Islet precursor cell (in vitro differentiated cells): ENCODE measurements around the gene CKM.

Source experiments
- DNase-seq: peaks from one replicate; pipeline ENCODE4 v3.0.0-alpha.2; 2018

The CKM gene

DNA sequence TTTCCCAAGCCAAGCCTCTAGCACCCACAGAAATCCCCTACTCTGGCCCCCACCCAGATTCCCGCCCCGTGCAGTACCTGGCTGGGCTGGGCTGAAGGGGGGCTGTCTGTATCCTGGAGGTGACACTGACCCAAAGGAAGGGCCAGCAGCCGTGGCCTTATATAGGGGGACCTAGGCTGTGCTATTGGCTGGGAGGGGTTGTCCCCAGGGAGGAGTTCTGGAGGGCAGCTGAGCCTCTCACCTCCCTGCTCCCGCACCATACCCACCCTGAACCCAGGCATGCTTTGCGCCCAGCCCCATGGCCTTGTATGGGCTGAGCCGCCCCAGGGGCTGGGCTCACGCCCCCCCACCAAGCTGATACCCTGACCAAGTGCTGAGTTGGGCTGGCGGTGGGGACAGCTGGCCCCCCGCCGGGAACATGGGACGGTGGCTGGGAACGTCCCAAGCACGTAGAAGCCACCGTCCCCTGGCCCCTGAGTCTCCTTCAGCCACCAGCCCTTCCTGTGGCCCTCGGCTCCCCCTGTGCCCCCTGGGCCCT is at the start of gene CKM:
CKM (minus strand) TSS at position 132 of the 538 bp plus-strand sequence. CDS start 3,162 bp downstream, outside the sequence.
- DNase-seq: no peak

DNA sequence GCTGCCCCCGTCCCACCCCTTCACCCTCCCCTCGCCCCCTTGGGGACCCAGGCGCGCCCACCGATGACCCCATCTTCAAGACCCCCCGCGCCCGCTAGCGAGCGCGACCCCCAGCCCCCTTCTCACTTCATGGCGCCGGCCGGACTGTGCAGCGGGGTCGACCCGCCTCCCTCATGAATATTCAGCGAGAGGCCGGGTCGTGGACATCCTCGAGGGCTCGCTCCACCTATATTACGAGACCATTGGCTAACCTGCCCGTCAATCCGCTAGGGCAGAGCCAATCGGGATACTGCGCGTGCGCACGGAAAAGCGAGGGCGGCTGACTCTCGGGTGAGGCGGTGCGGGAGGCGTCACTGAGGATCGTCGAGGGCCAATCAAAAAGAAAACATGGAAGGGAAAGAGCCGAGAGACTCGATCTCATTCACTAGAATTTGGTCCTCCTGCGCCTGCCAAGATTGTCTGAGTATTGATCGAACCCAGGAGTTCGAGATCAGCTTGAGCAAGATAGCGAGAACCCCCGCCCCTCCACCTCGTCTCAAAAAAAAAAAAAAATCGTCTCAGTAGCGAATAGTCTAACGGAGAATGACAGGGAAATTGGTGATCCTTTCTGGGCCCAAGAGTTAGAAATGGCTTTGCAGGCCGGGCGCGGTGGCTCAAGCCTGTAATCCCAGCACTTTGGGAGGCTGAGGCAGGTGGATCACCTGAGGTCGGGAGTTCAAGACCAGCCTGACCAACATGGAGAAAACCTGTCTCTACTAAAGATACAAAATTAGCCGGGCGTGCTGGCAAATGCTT is 47.9 kb upstream of the CKM start, which contains the start of gene ERCC2:
ERCC2 (minus strand) TSS at position 164 of the 795 bp plus-strand sequence; CDS start at position 131, 33 bp downstream.
- peak; percentile 99 for DNase-seq

DNA sequence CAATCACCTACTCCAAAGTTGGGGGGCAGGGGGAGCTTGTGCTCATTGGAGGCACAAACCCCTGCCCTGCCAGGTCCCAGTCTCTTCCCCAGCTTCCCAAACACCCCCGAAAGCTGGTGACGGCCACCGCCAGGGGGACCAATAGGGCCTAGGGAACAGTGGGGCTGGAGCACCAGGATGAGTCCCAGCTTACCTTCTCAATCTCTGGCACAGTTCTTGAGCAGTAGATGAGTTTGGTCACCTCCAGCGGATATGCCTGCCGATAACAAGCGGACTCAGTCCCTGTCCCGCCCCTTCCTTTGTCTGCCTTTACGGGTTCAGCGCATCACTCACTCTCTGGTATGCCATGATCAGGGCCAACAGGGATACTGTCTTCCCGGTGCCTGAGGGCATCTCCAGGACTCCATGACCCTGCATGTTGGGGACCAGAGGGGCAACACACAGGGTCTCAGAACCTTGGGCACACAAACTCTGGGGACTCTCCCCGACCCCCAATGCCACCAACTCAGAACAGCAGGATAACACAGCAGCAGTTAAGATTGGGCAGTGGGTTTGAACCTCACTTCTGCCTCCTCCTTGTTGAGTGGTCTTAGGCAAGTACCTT is 46.2 kb upstream of the CKM start:
- DNase-seq: peak; percentile 69

DNA sequence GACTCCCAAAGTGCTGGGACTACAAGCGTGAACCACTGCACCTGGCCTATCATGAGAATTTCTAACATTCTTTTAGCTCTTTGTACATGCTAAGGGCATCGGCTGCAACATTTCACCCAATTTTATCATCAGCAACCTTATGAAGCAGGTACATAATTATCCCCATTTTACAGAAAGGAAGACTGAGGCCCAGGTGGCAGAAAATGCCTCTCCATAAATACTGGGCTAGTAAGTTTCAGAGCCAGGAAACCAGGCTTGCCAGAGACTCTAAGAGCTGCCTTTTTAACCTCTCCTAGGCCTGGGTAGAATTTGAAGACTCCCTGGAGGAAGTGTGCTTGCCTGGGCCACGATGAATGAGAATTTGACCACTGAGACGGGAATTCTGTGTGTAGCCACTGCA is 45.5 kb upstream of the CKM start:
- no peak for DNase-seq

DNA sequence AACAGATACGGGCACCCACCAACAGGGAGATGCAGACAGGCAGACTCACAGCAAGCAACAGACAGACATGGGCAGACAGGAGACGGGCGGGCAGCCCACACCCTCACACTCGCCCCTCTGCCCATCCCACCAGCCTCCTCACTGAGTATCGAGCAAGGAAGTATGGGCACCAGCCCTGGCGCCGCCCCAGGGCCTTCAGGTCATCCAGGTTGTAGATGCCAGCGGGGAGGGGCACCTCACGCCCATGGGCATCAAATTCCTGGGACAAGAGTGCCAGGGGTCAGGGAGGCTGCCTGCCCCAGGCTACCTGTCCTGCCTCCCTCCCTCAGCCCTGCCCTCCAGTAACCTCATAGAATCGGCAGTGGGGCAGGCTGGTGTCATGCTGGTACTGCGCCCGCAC is 42.0 kb upstream of the CKM start:
- no peak for DNase-seq

DNA sequence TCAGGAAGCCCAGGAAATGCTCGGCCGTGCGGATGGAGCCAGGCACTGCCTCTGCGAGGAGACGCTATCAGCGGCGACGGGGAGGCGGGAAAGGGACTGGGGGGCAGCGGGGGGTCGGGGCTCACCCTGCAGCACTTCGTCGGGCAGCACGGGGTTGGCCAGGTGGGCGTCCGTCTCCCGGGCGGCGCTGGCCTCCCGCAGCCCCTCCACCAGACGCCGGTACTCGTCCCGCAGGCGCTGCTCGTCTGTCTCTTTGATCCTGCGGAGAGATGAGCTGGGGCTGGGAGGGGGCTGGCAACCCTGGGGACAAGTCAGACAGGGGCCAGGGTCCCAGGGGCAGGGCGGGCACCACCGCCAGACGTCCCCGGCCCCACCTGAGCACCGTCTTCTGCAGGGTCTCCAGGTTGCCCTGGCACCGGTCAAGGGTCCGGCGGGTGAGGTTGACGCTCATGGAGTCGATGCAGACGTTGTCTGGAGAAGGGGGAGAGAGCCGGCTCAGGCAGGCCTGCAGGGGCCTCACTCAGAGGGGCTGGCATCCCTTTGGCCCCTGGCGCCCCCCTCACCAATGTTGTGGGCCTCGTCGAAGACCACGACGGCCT is 41.3 kb upstream of the CKM start:
- DNase-seq: no peak

DNA sequence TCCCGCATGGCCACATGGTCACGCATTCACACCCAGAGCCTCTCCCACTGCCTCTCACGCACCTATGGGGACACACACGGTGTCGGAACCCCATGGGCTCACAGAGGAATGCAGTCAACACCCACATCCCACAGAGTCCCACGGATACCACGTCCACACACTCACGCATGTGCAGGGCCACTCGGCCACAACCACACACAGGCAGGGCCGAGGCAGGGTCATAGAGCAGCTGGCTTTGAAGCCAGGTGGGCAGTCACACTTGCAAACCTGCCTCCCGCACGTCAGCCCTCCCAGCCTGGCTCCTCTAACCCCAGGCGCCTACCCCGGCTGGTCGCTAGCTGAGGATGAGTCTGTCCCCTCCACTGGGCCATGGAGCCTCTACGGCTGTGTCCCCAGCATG is 39.6 kb upstream of the CKM start:
- no peak for DNase-seq

DNA sequence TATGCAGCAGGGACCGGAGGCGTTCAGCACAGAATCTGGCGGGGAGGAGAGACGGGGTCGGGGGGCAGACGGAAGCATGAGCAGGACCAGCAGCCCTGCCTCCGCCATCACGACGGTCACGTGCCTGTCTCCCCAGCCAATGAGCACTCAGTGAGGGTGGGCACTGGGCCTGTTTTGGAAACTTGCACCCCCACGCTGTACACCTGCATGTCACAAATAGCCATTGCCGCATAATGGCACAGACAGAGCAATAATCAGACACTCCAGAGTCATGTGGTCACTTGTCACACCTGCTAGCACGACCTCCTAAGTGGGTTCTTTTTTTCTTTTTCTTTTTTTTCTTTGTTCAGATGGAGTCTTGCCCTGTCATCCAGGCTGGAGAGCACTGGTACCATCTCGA is 38.9 kb upstream of the CKM start:
- no peak for DNase-seq

DNA sequence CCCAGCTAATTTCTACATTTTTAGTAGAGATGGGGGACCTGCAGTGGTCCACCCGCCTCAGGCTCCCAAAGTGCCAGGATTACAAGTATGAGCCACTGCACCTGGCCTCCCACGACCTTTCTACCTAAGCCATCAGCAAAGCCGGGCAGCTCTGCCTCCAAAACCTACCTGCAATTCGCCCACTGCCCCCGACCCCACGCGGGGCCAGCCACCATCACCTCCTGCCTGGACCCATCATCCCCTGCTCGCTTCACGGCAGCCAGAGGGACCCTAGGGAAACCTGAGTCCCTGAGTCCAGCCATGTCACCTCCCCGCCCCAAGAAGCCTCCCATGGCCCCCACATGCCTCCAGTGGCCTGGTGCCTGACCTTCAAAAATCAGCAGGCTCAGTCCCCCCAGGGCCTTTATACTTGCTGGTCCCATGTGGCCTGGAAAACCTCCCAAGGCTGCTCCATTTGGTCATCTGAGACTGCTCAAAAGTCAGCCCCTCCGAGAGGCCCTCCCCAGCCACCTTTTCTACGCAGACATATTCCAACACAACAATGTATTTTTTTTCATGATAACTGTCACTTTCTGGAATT is 35.6 kb upstream of the CKM start:
- DNase-seq: no peak

DNA sequence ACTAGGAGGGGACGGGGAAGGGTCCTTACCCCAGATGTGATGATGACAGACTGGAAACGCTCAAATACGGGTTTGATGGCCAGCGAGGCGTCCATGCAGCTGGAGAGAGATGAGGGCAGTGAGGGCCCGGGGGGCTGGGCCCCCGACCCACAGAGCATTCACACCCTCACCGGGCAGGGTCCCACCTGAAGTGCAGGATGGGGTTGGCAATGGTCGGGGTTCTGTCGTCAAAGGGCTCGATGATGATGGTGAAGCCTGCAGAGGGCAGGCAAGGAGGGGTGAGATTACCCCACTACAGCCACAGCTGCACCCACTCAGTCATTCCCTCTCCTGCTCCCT is 34.7 kb upstream of the CKM start:
- DNase-seq: no peak

DNA sequence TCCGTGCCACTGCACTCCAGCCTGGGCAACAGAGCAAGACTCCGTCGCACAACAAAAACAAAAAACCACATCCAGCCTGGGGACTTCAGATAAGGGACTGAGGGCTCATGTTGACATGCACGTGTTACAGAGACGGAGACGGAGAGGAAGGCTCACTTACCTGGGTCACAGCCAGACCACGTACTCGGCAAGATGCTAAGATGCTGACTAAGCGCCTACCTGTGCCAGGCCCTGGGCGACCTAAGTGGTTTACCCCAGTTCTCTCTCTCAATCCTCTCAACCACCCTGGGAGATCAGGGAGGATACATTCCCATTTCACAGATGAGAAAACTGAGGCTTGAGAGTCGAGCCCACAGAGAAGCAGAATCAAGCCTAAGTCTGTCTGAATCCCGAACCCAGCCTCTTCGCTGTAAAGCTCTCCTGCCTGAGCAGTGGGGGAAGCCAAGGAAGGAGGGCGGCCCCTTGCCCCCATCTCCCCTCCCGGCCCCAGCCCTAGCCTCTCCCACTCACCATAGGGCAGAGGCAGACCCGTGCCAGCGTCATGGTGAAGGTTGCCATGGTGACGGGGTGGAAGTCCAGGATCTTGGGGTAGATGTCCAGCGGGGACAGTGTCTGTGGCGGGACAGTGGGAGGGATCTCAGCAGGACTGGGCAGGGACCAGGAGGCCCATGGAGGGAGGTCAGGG is 34.2 kb upstream of the CKM start:
- no peak for DNase-seq

DNA sequence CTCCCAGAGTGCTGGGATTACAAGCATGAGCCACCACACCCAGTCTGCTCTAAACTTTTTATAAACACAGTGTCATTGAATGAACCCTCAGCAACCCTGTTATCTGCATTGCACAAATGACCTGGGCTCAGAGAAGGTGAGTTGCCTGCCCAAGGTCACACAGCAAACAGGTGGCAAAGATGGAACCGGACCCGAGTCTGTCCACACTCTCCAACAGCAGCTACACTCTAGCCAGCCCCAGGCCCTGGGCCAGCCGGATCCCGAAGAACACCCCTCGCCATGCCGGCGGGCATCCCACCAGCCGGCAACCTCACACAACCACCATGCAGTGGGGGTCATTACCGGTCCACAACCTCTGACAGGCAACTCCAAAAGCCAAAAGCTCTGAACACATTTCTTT is 33.2 kb upstream of the CKM start:
- no peak for DNase-seq

DNA sequence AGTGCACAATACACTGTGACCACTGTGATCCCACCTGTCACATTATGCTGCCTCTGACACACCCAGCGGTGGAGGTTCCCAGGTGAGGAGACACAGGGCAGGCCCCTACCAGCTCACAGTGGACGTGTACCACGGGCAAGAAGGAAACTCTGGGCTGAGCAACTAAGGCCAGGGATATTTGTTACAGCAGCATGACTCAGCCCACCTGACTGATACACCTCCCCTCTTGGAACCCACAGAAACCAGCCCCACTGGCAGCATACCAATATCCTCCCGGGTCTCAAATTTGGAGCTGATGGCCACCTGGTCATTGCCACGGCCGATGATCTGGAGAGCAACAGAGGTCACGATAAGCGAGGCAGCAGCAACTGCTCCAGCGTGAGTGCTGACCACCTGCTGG is 32.7 kb upstream of the CKM start:
- no peak for DNase-seq

DNA sequence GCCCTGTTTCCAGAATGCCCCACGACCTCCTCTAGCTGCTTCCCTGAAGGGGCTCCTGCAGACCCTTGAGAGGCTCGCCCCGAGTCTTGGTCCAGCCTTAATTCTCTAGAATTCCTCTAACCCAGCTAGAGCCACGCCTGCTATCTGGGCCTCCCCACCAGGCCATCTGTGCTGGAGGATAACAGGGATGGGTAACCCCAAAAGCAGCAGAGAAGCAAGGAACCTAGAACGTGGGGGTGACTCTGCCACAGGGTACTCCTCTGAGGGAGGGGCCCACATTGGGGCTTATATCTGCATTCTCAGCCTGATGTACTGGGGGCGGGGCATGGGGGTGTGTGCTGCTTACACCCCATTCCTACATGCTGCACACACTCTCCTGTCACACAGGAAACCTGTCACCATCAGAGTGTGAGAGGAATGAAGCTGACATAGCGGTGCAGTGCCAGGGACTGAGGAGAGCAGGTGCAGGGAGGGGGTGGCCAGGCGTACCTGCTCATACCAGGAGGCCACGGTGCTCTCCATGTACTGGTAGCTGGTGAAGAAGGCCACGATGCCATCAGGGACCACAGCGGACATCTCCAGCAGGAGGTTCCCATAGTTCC is 31.7 kb upstream of the CKM start:
- no peak for DNase-seq

DNA sequence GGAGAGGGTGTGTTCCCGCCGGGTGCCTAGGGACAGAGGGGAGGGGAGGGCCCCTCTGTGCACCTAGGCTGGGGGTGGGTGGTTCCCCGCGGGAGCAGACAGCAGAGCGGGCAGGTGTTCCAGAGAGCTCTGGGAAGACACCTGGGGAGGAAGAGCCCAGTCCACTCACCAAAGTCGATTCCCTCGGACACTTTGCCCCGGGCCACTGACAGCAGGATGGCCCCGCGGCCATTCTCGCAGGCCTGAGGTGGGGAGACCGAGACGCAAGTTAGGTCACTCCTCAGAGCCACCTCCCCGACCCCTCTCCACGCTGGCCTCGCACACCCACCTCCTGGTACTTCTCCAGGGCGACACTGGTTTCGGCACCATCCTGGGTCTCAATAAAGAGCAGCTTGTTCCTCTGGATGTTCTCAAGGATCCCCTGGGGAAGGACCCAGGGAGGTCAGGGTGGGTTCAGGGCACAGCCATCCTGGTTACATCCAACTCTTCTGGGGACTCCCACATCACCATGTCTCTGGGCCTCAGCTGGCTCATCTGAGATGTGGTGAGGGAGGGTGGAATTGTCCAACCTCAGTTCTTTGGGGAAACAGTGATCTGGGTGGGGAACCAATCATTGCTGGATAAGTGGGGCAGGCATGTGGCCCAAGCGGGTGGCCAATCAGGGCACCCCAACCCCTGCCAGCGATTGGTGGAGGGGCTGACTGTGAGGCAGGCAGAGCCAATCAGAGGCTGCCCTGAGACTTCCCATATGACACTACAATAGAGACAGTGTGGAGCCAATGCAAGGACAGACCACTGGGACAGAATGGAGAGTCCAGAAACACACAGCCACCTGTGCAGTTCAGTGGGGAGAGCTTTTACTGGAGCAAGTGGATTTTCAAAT is 30.5 kb upstream of the CKM start:
- DNase-seq: no peak

DNA sequence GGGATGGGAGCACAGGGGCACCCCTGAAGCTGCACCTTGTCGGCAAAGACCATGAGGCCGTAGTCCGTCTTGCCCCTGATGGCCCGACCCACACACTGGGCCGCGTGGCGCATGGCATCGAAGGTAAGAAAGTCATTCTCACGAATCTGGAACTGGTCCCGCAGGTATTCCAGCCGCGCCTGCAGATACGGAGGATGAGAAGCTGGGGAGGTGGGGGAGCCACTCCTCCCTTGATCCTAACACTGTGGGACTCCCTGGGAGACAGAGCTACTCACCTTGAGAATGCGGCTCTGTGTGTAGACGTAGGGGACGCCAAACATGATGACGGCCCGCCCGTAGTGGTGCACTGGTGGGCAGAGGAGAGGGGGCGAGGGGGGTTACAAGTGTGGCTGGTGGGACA is 29.8 kb upstream of the CKM start:
- no peak for DNase-seq

DNA sequence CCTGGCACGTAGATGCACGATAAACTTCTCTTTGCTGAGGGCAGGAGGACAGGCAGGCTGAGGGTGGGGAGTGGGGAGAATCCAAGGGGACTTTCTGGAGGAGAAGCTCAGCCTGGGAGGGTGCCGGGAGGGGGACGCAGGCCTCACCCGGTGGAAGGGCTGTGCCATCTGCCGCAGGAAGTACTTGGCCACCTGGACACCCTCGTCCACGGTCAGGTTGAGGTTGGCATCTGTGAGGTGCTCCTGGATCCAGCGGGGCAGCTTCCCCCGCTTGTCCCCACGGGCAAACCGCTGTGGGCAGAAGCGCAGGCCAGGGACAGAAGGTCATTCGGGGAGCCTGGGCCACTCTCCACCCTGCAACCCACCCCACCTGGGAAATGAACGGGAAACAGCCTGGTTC is 29.4 kb upstream of the CKM start:
- DNase-seq: no peak

DNA sequence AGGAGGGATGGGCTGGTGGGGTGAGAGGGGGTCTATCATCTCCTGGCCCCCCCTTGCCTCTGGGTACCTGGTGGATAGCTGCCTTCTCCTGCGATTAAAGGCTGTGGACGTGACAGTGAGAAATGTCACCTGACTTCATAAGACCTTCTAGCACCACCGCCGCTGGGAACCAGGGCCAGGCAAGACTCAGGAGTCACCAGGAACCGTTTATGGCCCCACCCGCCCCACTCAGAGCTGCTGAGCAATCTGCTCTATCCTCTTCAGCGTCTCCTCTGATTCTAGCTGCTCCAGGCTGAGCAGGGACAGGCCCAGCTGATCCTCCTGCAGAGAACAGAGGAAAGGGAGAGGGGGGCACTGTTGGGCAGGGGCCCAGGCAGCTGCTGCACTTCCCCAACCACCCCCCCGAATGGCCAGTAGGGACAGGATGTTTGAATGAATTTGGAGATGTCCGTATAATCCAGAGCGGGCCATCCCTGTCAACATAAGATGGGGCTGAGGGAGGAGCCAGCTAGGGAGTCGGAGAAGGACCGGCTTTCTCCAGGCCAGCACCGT is 28.8 kb upstream of the CKM start:
- DNase-seq: no peak

DNA sequence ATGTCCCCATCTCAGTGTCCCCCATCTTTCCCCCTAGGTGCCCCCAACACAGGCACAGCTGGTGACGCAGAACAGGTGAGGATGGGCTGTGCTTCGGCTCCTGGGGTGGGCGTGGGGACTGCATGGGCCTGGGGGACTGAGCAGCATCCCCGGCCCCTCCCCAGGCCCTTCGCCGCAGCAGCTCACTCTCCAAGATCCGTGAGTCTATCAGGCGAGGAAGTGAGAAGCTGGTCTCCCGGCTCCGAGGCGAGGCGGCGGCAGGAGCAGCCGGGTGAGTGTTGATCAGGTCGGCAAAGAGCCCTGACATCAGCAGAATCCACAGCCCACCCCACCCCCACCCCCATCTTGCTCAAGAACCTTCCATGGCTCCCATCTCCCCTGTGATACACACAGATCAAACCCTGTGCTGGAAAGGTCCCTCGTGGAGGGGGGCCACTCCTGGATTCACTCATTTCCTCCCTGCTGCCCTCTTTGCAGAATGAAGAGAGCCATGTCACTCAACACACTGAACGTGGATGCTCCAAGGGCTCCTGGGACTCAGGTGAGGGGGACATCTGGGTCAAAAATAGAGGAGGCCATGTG is 27.9 kb upstream of the CKM start:
- DNase-seq: no peak

DNA sequence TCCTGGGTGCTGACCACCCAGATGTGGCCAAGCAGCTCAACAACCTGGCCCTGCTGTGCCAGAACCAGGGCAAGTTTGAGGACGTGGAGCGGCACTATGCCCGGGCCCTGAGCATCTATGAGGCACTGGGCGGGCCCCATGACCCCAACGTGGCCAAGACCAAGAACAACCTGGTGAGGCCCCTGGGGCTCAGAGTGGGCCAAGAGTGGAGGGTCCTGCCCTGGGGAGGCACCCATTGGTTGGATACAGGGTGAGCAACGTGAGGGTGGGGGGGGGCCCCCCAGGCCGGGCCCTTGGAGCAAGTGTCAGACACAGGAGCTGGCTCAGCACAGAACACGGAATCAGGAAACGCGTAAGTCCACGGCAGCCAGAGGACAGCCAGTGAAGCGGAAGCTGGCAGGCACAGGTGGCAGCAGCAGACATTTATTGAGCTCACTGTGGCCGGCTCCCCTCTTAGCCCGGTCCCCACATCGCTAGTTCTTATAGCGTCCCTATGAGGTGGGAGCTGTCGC is 26.8 kb upstream of the CKM start:
- DNase-seq: no peak

DNA sequence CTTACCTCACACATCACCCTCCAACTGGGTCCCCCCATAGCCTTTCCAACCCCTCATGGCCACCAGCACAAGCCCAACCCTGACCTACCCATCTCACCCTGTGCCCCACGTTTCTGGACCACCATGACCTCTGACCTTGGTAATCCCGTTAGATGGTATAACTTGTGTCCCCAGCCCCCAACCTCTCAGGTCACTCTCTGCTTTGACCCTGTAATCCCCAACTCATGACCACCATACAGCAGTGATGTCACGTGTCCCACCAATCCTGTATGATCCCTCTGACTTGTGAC is 26.4 kb upstream of the CKM start:
- DNase-seq: no peak
